Thyroid gland (tissue), 4 donors: ENCODE results near the gene SCN8A. TPM values are rescaled to one million over a fixed set of nuclear protein-coding genes. Genes with fewer than 3 reads are reported as not detected.

Experiments
- DNase-seq, 2 donors: peaks; one replicate each; pipeline ENCODE4 v3.0.0-alpha.2; 2019
- H3K27ac ChIP-seq, 3 donors: fragments of 200-600 bp; sonication (generic); 1 replicate in 2 of 3; 2 replicates in 1 of 3; pipeline ENCODE4 v1.5.1; 2016 to 2019; ENCODE audit warnings: mild to moderate bottlenecking in 1 of 3, moderate library complexity in 1 of 3
- H3K27me3 ChIP-seq: fragments of 200-600 bp; sonication (generic); one replicate; pipeline ENCODE4 v1.5.1; 2019
- H3K36me3 ChIP-seq, 2 donors: fragments of 200-600 bp; sonication (generic); one replicate each; pipeline ENCODE4 v1.5.1; 2016 to 2019
- H3K4me1 ChIP-seq, 2 donors: fragments of 200-600 bp; sonication (generic); one replicate each; pipeline ENCODE4 v1.5.1; 2017 to 2019
- H3K4me3 ChIP-seq, 3 donors: fragments of 200-600 bp; sonication (generic); replicated peaks in 1 of 3; 1 replicate in 2 of 3; 2 replicates in 1 of 3; pipeline ENCODE4 v1.5.1; 2016; ENCODE audit warnings: mild to moderate bottlenecking in 1 of 3
- H3K9me3 ChIP-seq: fragments of 200-600 bp; sonication (generic); one replicate; pipeline ENCODE4 v1.5.1; 2017
- POLR2A ChIP-seq, 2 donors: fragments of 450-650 bp; IDR thresholded peaks; one replicate each; pipeline ENCODE4 v1.6.1; 2017; ENCODE audit warnings: antibody characterized with exemption in 2 of 2, mild to moderate bottlenecking in 2 of 2, moderate library complexity in 1 of 2
- WGBS, 2 donors: methylation state at CpG; one replicate each; pipeline ENCODE4 v1.1.5; 2017; 5-methylcytosine and 5-hydroxymethylcytosine counted together
- intact Hi-C: fragments of 100-400 bp; cut with DNase I; formaldehyde crosslinking; loops from one replicate; pipeline ENCODE4 v1.15.1; 2023
- total RNA-seq, 4 donors: library from RNA; depleted of rRNA; stranded (reverse); fragments of >200 nt; gene quantifications; one replicate each; pipeline ENCODE4 v1.2.3, GENCODE V29; 2016
- TF ChIP-seq, protein P1 (sequence below), 6 experiments: fragments of 200-600 bp in 3 of 6; fragments of 450-650 bp in 3 of 6; sonication (generic) in 3 of 6; IDR thresholded peaks; one replicate each; pipeline ENCODE4 v1.5.1; 2016 to 2019; ENCODE audit warnings: antibody characterized with exemption in 6 of 6, mild to moderate bottlenecking in 2 of 6, inconsistent platforms in 1 of 6, moderate library complexity in 1 of 6

The SCN8A gene
- total RNA-seq, 4 donors from 2014 or later: 0.89 to 3.7 (median 1.3) TPM

GRCh38 chr12:51820526-51821439 is 229.8 kb downstream of the SCN8A start:
- peak; percentile 56 to 69 for DNase-seq
- H3K36me3 ChIP-seq: no peaks in the 10 kb centered on the region
- H3K27me3 ChIP-seq: no peaks in the 10 kb centered on the region
- peak overlapping the region in 2 of 3 donors; percentile 34 to 56 for H3K4me3 ChIP-seq
- TF ChIP-seq POLR2A (IDR thresholded peaks at IDR 0.05): peak in 1 of 2 donors; percentile 54
- TF ChIP-seq, protein P1, sequence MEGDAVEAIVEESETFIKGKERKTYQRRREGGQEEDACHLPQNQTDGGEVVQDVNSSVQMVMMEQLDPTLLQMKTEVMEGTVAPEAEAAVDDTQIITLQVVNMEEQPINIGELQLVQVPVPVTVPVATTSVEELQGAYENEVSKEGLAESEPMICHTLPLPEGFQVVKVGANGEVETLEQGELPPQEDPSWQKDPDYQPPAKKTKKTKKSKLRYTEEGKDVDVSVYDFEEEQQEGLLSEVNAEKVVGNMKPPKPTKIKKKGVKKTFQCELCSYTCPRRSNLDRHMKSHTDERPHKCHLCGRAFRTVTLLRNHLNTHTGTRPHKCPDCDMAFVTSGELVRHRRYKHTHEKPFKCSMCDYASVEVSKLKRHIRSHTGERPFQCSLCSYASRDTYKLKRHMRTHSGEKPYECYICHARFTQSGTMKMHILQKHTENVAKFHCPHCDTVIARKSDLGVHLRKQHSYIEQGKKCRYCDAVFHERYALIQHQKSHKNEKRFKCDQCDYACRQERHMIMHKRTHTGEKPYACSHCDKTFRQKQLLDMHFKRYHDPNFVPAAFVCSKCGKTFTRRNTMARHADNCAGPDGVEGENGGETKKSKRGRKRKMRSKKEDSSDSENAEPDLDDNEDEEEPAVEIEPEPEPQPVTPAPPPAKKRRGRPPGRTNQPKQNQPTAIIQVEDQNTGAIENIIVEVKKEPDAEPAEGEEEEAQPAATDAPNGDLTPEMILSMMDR (IDR thresholded peaks at IDR 0.05): peak in 3 of 6 experiments; percentile 19 to 41 (median 38)
- 37 to 40% methylated on average over 3 to 54 of the region's 113 CpGs for whole genome bisulfite sequencing, 2 donors
- no peaks in the 10 kb centered on the region for H3K9me3 ChIP-seq
- H3K27ac ChIP-seq: peak overlapping the region in 1 of 3 donors; percentile 61
- peaks cover 0 to 8% of the 10 kb centered on the region in 2 donors for H3K4me1 ChIP-seq
- intact Hi-C loops: no loop called here

DNA sequence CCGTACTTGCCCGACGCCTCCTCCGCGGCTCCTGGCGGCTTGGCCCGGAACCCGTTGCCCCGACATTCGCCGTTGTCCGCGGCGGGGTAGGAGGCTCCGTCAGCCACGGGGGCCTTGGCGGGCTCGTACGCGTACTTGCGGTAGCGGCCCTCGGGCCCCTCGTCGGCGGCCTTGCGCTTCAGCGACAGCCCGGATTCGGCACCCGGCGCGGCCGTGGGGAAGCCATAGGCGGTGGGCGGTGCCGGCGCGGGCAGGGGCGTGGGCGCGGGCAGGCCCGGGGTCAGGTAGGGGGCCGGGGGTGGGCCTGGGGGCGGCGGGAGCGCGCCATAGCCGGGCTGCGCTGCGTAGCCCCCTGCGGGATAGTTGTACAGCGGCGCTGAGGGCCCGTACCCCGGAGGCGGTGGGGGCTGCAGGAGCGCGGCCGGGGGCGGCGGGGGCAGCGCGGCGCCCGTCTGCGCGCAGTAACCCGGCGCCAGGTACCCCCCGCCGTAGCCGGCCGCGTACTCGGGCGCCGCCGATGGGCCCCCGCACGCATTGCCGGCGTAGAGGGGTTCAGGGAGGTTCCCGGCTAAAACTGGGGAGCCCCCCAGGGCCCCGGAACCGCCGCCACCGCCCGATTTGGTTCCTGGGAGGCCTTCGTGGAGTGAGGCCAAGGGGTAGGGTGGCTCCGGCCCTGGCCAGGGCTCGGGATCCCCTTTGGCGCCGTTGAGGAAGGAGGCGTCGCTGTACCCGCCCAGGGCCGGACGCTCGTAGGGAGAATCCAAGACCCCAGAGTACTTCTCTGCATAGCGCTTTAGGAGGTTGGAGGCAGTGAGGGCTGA is 230.6 kb downstream of the SCN8A start:
- Histone ChIP-seq H3K9me3 (no peaks in the 10 kb centered on the region), H3K27ac (peak overlapping the region in 1 of 3 donors; percentile 30), H3K27me3 (no peaks in the 10 kb centered on the region), H3K36me3 (no peaks in the 10 kb centered on the region), H3K4me1 (peaks cover 0 to 8% of the 10 kb centered on the region in 2 donors), H3K4me3 (peak overlapping the region in 2 of 3 donors; percentile 34 to 56)
- DNase-seq: peak in 1 of 2 donors; percentile 8
- 68 to 86% methylated on average over 14 to 45 of the region's 101 CpGs for WGBS, 2 donors
- intact Hi-C loops: no loop called here
- TF ChIP-seq, protein P1 (IDR thresholded peaks at IDR 0.05): no peak
- TF ChIP-seq POLR2A (IDR thresholded peaks at IDR 0.05): no peak

GRCh38 chr12:51822261-51822616 is 231.2 kb downstream of the SCN8A start:
- no peak for DNase-seq
- Histone ChIP-seq H3K4me3 (no peak overlapping the region), H3K4me1 (peaks cover 0 to 8% of the 10 kb centered on the region in 2 donors), H3K27ac (no peak overlapping the region), H3K27me3 (no peaks in the 10 kb centered on the region), H3K9me3 (no peaks in the 10 kb centered on the region), H3K36me3 (no peaks in the 10 kb centered on the region)
- 88 to 95% methylated on average over 10 to 16 of the region's 16 CpGs for WGBS, 2 donors
- TF ChIP-seq, protein P1 (IDR thresholded peaks at IDR 0.05): no peak
- TF ChIP-seq POLR2A (IDR thresholded peaks at IDR 0.05): no peak
- intact Hi-C loops: no loop called here

GRCh38 chr12:51822956-51823355 is 231.9 kb downstream of the SCN8A start:
- no peak overlapping the region for H3K4me3 ChIP-seq
- 88 to 93% methylated on average over 4 of the region's 4 CpGs for WGBS, 2 donors
- no peaks in the 10 kb centered on the region for H3K36me3 ChIP-seq
- H3K27ac ChIP-seq: no peak overlapping the region
- peaks cover 0 to 8% of the 10 kb centered on the region in 2 donors for H3K4me1 ChIP-seq
- intact Hi-C loops: no loop called here
- H3K9me3 ChIP-seq: no peaks in the 10 kb centered on the region
- TF ChIP-seq, protein P1 (IDR thresholded peaks at IDR 0.05): no peak
- TF ChIP-seq POLR2A (IDR thresholded peaks at IDR 0.05): no peak
- no peaks in the 10 kb centered on the region for H3K27me3 ChIP-seq
- DNase-seq: no peak
